ENCODE results near the gene CRYGN.

Gene CRYGN

GRCh38 chr7:151425670-151426440 is 14.1 kb downstream of the CRYGN start:
- DNase-seq: no peak

- no peak for DNase-seq
These were observed 15.1 kb downstream of the CRYGN start for GRCh38 chr7:151424799-151425198.

GRCh38 chr7:151423936-151424335 is 16.0 kb downstream of the CRYGN start:
- DNase-seq: no peak

GRCh38 chr7:151423226-151423625 is 16.7 kb downstream of the CRYGN start:
- no peak for DNase-seq

- DNase-seq: no peak
These were observed 17.7 kb downstream of the CRYGN start for GRCh38 chr7:151422212-151422611.

GRCh38 chr7:151420144-151420543 is 19.8 kb downstream of the CRYGN start:
- DNase-seq: no peak

GRCh38 chr7:151416941-151417315 is 23.0 kb downstream of the CRYGN start:
- no peak for DNase-seq

GRCh38 chr7:151416112-151416940 is 23.6 kb downstream of the CRYGN start:
- DNase-seq: no peak

- no peak for DNase-seq
These were observed 24.4 kb downstream of the CRYGN start for GRCh38 chr7:151415375-151416105.

GRCh38 chr7:151413241-151413640 is 26.7 kb downstream of the CRYGN start:
- no peak for DNase-seq

- DNase-seq: no peak
These were observed 27.6 kb downstream of the CRYGN start for GRCh38 chr7:151412318-151412717.

GRCh38 chr7:151411551-151411950 is 28.4 kb downstream of the CRYGN start:
- DNase-seq: no peak

GRCh38 chr7:151410405-151411390 is 29.2 kb downstream of the CRYGN start:
- no peak for DNase-seq

- no peak for DNase-seq
These were observed 30.1 kb downstream of the CRYGN start, which contains the start of gene WDR86 for GRCh38 chr7:151409667-151410404. Gene WDR86, minus strand, starts transcription at chr7:151410038. Its CDS starts 449 bp downstream, at chr7:151409589.

- DNase-seq: no peak
These were observed 30.9 kb downstream of the CRYGN start for GRCh38 chr7:151408839-151409666.

- DNase-seq: no peak
These were observed 31.5 kb downstream of the CRYGN start for GRCh38 chr7:151408498-151408838.

- DNase-seq: no peak
These were observed 32.9 kb downstream of the CRYGN start for GRCh38 chr7:151406886-151407583.

- no peak for DNase-seq
These were observed 33.7 kb downstream of the CRYGN start for GRCh38 chr7:151406051-151406875.

GRCh38 chr7:151405588-151405987 is 34.4 kb downstream of the CRYGN start:
- DNase-seq: no peak
